Prostate gland (tissue), 2 donors: ENCODE measurements around the gene WDFY2.

Experiments used
- CTCF ChIP-seq, 4 experiments: fragments of 200-600 bp in 2 of 4; fragments of 450-650 bp in 2 of 4; sonication (generic) in 2 of 4; IDR thresholded peaks; 1 replicate in 3 of 4; 2 replicates in 1 of 4; pipeline ENCODE4 v1.5.1; 2016 to 2019; ENCODE audit warnings: antibody characterized with exemption in 4 of 4, mild to moderate bottlenecking in 2 of 4, moderate library complexity in 2 of 4
- POLR2AphosphoS5 ChIP-seq: sonication (generic); formaldehyde crosslinking; IDR thresholded peaks from one replicate; pipeline ENCODE4 v1.6.1; 2017; ENCODE audit warnings: antibody characterized with exemption

- TF ChIP-seq POLR2AphosphoS5 (no peak), CTCF (IDR thresholded peaks at IDR 0.05) (peak in 1 of 4 experiments; percentile 5)
Observed at GRCh38 chr13:51804295-51805172, 220.3 kb downstream of the WDFY2 start.
